Measurements from ENCODE around the gene NARF. TPM values are rescaled to one million over a fixed set of nuclear protein-coding genes. Genes with fewer than 3 reads are reported as not detected.
A peak's percentile ranks its signal among the peaks of the same experiment; 100 is the strongest.
"Not testable (repeated sequence)": the region's sequence is repeated elsewhere in the genome, so short reads cannot be mapped to it uniquely, and the experiment has no call there.

NARF gene
- total RNA-seq: 10 to 100 TPM; 15.3 to 55.5 (median 33.3) TPM

DNA sequence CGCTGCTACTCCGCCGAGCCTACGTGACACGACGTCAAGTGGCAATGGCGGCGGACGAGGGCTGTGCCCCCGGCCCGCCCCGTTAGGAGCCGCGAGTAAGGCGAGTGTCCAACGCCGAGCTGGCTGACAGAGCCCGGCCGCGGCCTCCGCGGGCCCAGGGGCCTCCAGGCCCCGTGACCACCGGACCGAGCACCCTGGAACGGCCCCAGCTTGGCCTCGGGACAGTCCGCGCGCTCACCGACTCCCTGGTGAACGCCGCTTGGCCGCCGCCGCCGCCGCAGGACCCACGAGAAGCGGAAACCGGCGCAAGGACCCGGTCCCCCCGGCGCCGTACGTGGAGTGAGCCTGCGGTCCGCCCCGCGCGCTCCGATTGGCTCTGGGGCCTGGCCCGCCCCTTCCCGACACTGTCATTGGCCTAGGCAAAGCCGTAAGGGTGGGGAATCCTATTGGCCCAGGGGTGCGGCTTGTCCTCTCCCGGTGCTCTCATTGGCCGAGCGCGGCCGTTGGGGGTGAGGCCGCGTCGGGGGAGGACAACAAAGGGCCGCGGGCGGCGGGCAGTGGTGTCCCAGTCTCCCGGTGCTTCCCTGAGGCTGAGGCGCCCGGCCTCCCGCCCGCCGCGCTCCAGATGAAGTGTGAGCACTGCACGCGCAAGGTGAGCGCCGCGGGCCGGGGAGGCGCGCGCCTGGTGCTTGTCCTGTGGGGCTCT is at the start of gene NARF:
TSS of gene NARF (plus strand) at position 563 of the 706 bp plus-strand sequence. CDS start at position 626, 63 bp downstream.
- intact Hi-C loops (cut with DNase I; ENCODE audit: low total_unique reads): no loop called here
- H3K36me3 ChIP-seq: no peaks in the 10 kb centered on the region
- peak within 1 kb of the TSS; percentile 100 for H3K27ac ChIP-seq
- TF ChIP-seq POLR2A (IDR thresholded peaks at IDR 0.05): peak; percentile 93 to 100
- TF ChIP-seq, protein P1, sequence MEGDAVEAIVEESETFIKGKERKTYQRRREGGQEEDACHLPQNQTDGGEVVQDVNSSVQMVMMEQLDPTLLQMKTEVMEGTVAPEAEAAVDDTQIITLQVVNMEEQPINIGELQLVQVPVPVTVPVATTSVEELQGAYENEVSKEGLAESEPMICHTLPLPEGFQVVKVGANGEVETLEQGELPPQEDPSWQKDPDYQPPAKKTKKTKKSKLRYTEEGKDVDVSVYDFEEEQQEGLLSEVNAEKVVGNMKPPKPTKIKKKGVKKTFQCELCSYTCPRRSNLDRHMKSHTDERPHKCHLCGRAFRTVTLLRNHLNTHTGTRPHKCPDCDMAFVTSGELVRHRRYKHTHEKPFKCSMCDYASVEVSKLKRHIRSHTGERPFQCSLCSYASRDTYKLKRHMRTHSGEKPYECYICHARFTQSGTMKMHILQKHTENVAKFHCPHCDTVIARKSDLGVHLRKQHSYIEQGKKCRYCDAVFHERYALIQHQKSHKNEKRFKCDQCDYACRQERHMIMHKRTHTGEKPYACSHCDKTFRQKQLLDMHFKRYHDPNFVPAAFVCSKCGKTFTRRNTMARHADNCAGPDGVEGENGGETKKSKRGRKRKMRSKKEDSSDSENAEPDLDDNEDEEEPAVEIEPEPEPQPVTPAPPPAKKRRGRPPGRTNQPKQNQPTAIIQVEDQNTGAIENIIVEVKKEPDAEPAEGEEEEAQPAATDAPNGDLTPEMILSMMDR (IDR thresholded peaks at IDR 0.05): peak in 2 of 4 experiments; percentile 6 to 28
- no peaks in the 10 kb centered on the region for H3K9me3 ChIP-seq
- H3K4me1 ChIP-seq: peaks cover 0 to 3% of the 10 kb centered on the region in 2 donors
- no peaks in the 10 kb centered on the region for H3K27me3 ChIP-seq
- H3K4me3 ChIP-seq: peak within 1 kb of the TSS; percentile 72 to 83
- DNase-seq: peak; percentile 97 to 98

DNA sequence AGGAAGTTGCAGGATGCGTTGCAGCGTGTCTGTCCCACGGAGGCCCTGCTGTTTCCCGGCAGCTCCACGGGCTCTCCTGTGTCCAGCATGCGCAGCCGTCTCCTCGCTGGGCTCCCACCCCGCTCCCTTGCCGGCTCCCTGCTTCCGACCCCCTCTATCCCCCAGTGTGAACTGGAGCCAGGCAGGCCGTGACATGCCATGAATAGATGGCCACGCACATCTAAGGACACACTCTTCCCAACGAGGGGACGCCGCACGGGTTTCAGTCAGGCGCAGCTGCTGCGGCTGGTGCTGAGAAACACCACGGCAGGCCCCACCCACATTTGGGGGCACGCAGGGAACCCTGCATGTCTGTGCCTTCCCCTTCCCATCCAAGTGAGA is 49.6 kb upstream of the NARF start:
- no peak for DNase-seq
- Histone ChIP-seq H3K27me3 (no peaks in the 10 kb centered on the region), H3K4me1 (no peaks in the 10 kb centered on the region), H3K36me3 (no peaks in the 10 kb centered on the region), H3K9me3 (no peaks in the 10 kb centered on the region), H3K4me3 (no peak overlapping the region), H3K27ac (no peak overlapping the region)
- intact Hi-C loops (cut with DNase I; ENCODE audit: low total_unique reads): no loop called here
- TF ChIP-seq, protein P1 (IDR thresholded peaks at IDR 0.05): no peak
- TF ChIP-seq POLR2A (IDR thresholded peaks at IDR 0.05): no peak

DNA sequence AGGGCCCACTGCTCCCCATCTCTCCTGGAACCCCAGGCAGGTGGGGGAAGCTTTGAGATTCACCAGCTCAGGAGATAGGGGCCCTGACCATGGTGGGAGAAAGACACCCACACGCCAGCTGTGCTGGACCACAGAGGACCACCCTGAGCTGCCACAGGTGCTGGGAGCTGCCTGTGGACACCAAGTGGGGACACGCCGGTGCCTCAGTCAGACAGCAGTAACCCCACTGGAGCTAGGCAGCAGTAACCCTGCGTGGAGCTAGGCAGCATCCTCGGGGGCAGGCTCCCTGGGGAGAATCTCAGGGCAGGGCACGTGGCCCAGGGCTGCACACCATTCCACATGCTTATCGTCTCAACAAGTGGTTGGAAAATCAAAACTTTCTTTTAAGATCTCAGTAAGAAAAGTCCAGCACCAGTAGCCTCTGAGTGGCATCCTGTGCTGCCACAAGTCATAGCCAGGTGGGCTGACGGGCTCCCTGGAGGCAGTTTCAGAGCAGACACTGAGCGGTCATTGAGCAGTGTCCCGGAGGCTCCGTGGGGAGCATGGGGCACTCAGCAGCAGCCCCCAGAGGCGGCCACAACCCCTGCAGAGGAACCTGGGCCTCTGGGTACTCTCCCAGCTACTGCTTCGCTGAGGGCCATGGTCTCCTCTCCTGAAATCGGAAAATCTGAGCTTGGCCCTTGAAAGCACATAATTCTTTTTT is 48.4 kb upstream of the NARF start:
- Histone ChIP-seq H3K9me3 (no peaks in the 10 kb centered on the region), H3K27me3 (no peaks in the 10 kb centered on the region), H3K36me3 (no peaks in the 10 kb centered on the region), H3K4me3 (no peak overlapping the region), H3K27ac (no peak overlapping the region), H3K4me1 (no peaks in the 10 kb centered on the region)
- intact Hi-C loops (cut with DNase I; ENCODE audit: low total_unique reads): no loop called here
- no peak for TF ChIP-seq POLR2A (IDR thresholded peaks at IDR 0.05)
- TF ChIP-seq, protein P1 (IDR thresholded peaks at IDR 0.05): no peak
- no peak for DNase-seq

DNA sequence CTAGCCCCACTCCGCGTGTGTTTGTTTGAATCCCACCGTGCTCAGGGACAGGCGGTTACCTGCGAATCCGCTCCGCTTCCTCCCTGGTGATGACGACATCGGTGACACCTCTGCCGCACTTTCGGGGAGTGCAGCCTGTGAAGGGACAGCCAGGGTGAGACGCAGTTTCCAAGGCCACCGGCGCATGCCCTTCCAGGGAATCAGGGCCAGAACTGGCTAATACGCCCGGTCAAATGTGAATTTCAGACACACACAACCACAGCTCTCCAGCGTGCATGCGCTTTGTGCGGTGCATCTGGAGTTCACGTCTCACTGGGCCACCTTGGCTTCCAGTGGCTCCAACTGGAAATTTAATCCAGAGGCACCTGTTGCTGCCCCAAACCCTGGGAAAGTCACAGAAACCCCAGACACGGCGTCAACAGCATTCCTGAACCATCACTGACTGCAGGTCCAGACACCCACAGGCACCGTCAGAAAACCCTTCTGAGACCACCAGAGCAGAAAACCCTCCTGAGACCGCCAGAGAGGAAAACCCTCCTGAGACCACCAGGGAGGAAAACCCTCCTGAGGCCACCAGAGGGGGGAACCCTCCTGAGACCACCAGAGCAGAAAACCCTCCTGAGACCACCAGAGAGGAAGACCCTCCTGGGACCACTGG is 47.0 kb upstream of the NARF start:
- Histone ChIP-seq H3K4me3 (no peak overlapping the region), H3K9me3 (no peaks in the 10 kb centered on the region), H3K27me3 (no peaks in the 10 kb centered on the region), H3K27ac (no peak overlapping the region), H3K4me1 (no peaks in the 10 kb centered on the region), H3K36me3 (no peaks in the 10 kb centered on the region)
- TF ChIP-seq POLR2A (IDR thresholded peaks at IDR 0.05): no peak
- TF ChIP-seq, protein P1 (IDR thresholded peaks at IDR 0.05): no peak
- DNase-seq: no peak
- intact Hi-C loops (cut with DNase I; ENCODE audit: low total_unique reads): no loop called here

DNA sequence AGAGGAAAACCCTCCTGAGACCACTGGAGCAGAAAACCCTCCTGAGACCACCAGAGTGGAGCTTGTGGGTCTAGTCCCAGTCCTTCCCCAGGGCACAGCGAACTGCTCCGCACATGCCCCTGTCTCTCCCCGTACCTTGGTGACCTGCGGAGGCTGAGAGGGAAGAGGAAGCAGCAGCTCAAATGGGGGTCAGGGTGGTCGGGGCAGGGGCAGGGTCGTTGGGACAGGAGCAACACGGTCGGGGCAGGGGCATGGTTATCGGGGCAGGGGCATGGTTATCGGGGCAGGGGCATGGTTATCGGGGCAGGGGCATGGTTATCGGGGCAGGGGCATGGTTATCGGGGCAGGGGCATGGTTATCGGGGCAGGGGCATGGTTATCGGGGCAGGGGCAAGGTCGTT is 46.5 kb upstream of the NARF start:
- H3K4me1 ChIP-seq; H3K4me3 ChIP-seq; H3K27ac ChIP-seq; H3K9me3 ChIP-seq; DNase-seq; intact Hi-C loops (cut with DNase I; ENCODE audit: low total_unique reads); H3K36me3 ChIP-seq; H3K27me3 ChIP-seq: not testable (repeated sequence)

Measured in uterus (tissue), 4 donors.